HepG2 (cell line): ENCODE data around the gene SRPK3.

ENCODE experiments used
- AFF4 ChIP-seq: sonication (generic); formaldehyde crosslinking; IDR thresholded peaks from 2 replicates; pipeline ENCODE4 v1.4.0; 2020; ENCODE audit warnings: missing genetic modification reagents
- ARID4A ChIP-seq: sonication (generic); formaldehyde crosslinking; IDR thresholded peaks from 2 replicates; pipeline ENCODE4 v1.5.0; 2020; ENCODE audit warnings: mild to moderate bottlenecking, missing genetic modification reagents, borderline replicate concordance
- ATF7 ChIP-seq, 2 experiments: fragments of 450-650 bp in 1 of 2; sonication (generic) in 1 of 2; formaldehyde crosslinking in 1 of 2; IDR thresholded peaks; 2 replicates each; pipeline versions ENCODE4 v1.4.0 to v1.6.1; 2016 to 2020; ENCODE audit warnings: antibody characterized with exemption in 1 of 2, mild to moderate bottlenecking in 1 of 2, missing genetic modification reagents in 1 of 2
- CREB3 ChIP-seq: sonication (generic); formaldehyde crosslinking; IDR thresholded peaks from 2 replicates; pipeline ENCODE4 v1.5.0; 2020; ENCODE audit warnings: missing genetic modification reagents
- EP300 ChIP-seq, 3 experiments: sonication (generic) in 1 of 3; formaldehyde crosslinking in 1 of 3; IDR thresholded peaks; 2 replicates each; pipeline versions ENCODE4 v1.5.1 to v1.6.1; 2011 to 2020; ENCODE audit warnings: low read depth in 2 of 3, low read length in 2 of 3, borderline replicate concordance in 1 of 3, improper control_type of control experiment in 1 of 3, mild to moderate bottlenecking in 1 of 3, missing genetic modification reagents in 1 of 3, moderate library complexity in 1 of 3
- EZH2 ChIP-seq: conservative IDR thresholded peaks from 2 replicates; pipeline ENCODE4 v1.6.1; 2012; ENCODE audit warnings: mild to moderate bottlenecking, low read depth, low read length, moderate library complexity
- FOSL1 ChIP-seq: sonication (generic); formaldehyde crosslinking; IDR thresholded peaks from 2 replicates; pipeline ENCODE4 v1.9.0; 2021; ENCODE audit warnings: missing genetic modification reagents, borderline replicate concordance
- KDM1A ChIP-seq: IDR thresholded peaks from 2 replicates; pipeline ENCODE4 v1.6.1; 2016; ENCODE audit warnings: missing compliant biosample characterization
- MXD1 ChIP-seq: sonication (generic); formaldehyde crosslinking; IDR thresholded peaks from 2 replicates; pipeline ENCODE4 v1.4.0; 2020; ENCODE audit warnings: mild to moderate bottlenecking, missing genetic modification reagents
- NAIF1 ChIP-seq: sonication (generic); formaldehyde crosslinking; IDR thresholded peaks from 2 replicates; pipeline ENCODE4 v1.5.0; 2020; ENCODE audit warnings: mild to moderate bottlenecking, missing genetic modification reagents, borderline replicate concordance
- ZBTB4 ChIP-seq: sonication (generic); formaldehyde crosslinking; IDR thresholded peaks from 2 replicates; pipeline ENCODE4 v1.4.0; 2020; ENCODE audit warnings: missing genetic modification reagents, mild to moderate bottlenecking, borderline replicate concordance
- ZNF101 ChIP-seq: sonication (generic); formaldehyde crosslinking; IDR thresholded peaks from 2 replicates; pipeline ENCODE4 v1.4.0; 2020; ENCODE audit warnings: mild to moderate bottlenecking, low read depth, missing genetic modification reagents, borderline replicate concordance
- ZNF781 ChIP-seq: sonication (generic); formaldehyde crosslinking; IDR thresholded peaks from 2 replicates; pipeline ENCODE4 v1.5.1; 2020; ENCODE audit warnings: borderline replicate concordance, mild to moderate bottlenecking, missing genetic modification reagents; ENCODE audit errors: not compliant biosample characterization

GRCh38 chrX:153827903-153828302 is 47.1 kb downstream of the SRPK3 start:
- no peak for TF ChIP-seq ZBTB4 (CRISPR knock-in tag)
- no peak for TF ChIP-seq KDM1A (CRISPR knock-in tag)
- no peak for TF ChIP-seq ZNF101 (CRISPR knock-in tag)
- TF ChIP-seq ARID4A (CRISPR knock-in tag): no peak
- TF ChIP-seq CREB3: no peak
- no peak for TF ChIP-seq FOSL1 (CRISPR knock-in tag)
- TF ChIP-seq ATF7 (IDR thresholded peaks at IDR 0.05): no peak
- TF ChIP-seq ATF7 (CRISPR knock-in tag; IDR thresholded peaks at IDR 0.05): no peak
- no peak for TF ChIP-seq AFF4 (CRISPR knock-in tag)
- TF ChIP-seq EZH2: no peak
- TF ChIP-seq ZNF781: no peak
- no peak for TF ChIP-seq NAIF1 (CRISPR knock-in tag)
- TF ChIP-seq EP300 (IDR thresholded peaks at IDR 0.05; ENCODE audit: low read depth in 2 of 2, low read length in 2 of 2): no peak
- no peak for TF ChIP-seq EP300 (CRISPR knock-in tag; IDR thresholded peaks at IDR 0.05; ENCODE audit: borderline replicate concordance)
- no peak for TF ChIP-seq MXD1
